Stimulated activated CD4-positive, alpha-beta T cell treated with anti-CD3 and anti-CD28 coated beads, Interleukin-12 subunit alpha, Interleukin-12 subunit beta, amount 100 ng/mL, for 24 hours (primary cell): ENCODE results near the gene FAM13A.
"Not testable (repeated sequence)": the region's sequence is repeated elsewhere in the genome, so short reads cannot be mapped to it uniquely, and the experiment has no call there.

Source experiments
- DNase-seq, 2 experiments: peaks; one replicate each; pipeline ENCODE4 v3.0.0-alpha.2; 2020; ENCODE audit warnings: low read depth in 2 of 2

Gene FAM13A

DNA sequence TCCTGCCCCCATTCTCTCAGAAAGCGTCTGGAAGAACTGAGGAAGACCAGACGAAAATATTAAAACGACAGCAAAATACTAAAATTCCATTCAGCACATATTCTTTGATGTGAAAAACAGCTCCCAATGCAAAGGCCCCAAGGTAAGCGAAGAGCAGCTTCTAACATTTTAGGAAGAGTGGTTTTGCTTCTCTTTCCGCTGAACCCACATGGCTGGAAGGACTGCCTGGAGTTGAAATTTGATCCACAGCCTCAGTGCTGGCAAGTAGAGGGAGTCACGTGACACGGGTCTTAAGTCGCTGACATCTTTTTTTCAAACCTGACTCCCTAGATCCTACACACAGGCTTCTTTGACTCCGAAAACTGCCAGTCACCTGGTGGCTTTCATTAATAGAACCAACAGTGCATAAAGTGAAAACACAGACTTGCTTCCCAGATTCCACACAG lies at the start of gene FAM13A:
Gene FAM13A, minus strand, starts transcription at position 233 of the 446 bp plus-strand sequence. Its CDS starts 221 bp downstream, at position 12.
- no peak for DNase-seq

GRCh38 chr4:89105726-89106125 lies 48.7 kb upstream of the FAM13A start:
- no peak for DNase-seq

- DNase-seq, result no peak
Measured at GRCh38 chr4:89101256-89102161, 44.5 kb upstream of the FAM13A start.

- DNase-seq, result no peak
Measured at GRCh38 chr4:89100853-89101252, 43.9 kb upstream of the FAM13A start.

- DNase-seq, result no peak
Measured at GRCh38 chr4:89099471-89099870, 42.5 kb upstream of the FAM13A start.

DNA sequence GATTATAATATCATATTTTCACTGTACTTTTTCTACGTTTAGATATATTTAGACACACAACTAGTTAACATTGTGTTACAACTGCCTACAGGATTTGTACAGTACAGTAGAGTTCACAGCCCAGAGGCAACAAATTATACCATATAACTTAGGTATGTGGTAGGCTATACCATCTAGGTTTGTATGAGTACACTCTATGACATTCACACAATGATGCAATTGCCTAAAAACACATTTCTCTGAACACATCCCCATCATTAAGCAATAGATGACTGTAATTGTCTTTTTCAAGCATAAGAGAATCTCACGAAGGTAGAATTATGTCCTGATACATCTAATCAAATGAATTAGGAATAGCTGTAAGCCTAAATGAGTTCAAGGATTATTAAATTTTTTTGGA lies 42.0 kb upstream of the FAM13A start:
- DNase-seq, result no peak

GRCh38 chr4:89078300-89078699 lies 21.3 kb upstream of the FAM13A start:
- no peak for DNase-seq

- DNase-seq, result no peak
Measured at GRCh38 chr4:89077761-89078160, 20.8 kb upstream of the FAM13A start.

DNA sequence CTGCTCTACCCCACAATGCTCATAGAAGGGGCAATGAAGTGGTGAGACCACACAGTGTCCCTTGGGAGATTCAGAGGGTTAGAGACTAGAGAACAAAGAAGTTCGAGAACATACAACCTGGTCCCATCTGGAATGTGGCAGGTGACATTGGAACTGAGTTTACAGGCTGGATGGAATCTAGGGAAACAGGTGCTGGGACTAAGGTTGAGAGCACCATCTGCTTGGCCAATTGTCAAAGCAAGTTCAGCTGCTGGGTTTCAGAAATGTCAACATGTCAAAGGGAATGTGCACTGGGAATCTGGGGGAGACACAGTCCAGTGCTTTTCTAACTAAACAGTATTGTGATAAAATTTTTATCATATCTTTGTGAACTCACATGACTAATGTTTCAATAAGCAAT lies 15.9 kb upstream of the FAM13A start:
- DNase-seq, result no peak

- DNase-seq, result no peak
Measured at GRCh38 chr4:89071311-89071710, 14.3 kb upstream of the FAM13A start.

DNA sequence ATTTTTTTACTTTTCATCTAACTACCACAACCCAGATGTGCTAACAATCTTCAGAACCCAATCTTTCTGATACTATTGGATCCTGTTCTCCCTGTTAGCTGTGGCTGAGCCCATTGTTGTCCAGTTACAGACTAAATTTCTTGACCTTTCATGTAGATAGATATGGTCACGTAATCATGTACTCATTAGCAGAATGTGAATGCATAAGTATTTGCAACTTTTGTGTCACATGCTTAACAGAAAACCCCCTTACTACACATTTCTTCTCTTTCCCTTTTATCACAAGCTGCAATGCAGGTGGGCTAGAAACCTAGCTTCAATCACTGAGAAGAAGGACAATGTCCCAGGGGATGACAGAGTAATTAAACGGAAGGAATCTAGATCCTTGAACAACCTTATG lies 13.1 kb upstream of the FAM13A start:
- DNase-seq, result no peak

GRCh38 chr4:89069481-89069880 lies 12.5 kb upstream of the FAM13A start:
- DNase-seq, result no peak

DNA sequence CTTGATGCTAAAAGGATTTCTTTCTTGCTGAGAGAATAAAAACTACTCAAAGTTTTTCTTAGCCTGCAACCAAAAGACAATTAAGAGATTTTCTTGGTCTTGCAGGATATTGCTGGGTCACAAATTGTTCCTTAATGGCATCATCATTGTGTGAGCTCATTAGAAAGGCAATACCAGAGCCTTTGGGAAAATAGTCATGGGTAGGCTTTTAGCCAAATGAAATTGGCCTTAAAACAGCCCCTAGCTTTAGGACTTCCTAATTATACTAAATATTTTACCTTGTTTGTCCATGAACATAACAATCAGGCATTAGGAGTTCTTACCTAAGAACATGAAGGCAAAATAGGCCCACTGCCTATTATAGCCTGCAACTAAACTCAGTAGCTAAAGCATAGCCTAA lies 10.4 kb upstream of the FAM13A start:
- DNase-seq, result no peak

DNA sequence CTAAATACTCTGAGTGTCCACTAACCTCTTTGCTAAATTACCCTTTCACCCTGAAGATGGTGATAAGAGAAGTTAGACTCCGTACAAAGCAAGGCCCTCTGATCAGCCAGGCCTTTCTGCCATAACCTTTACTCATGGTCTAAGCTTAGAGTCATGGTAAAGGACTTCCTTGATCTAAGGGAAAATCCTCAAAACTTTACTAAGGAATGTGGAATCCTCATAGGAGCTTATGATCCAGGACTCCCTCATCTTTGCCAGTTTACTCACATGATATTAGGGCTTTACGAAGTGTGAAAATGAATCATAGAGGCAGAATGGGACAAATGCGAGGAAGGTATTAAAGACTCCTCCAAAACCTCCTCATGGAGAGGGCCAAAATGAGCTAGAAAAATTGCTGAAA lies 7.9 kb upstream of the FAM13A start:
- no peak for DNase-seq

- not testable (repeated sequence) for DNase-seq
Measured at GRCh38 chr4:89057844-89058243, 859 bp upstream of the FAM13A start.

GRCh38 chr4:89056292-89056952 lies 563 bp downstream of the FAM13A start:
- DNase-seq, result no peak

DNA sequence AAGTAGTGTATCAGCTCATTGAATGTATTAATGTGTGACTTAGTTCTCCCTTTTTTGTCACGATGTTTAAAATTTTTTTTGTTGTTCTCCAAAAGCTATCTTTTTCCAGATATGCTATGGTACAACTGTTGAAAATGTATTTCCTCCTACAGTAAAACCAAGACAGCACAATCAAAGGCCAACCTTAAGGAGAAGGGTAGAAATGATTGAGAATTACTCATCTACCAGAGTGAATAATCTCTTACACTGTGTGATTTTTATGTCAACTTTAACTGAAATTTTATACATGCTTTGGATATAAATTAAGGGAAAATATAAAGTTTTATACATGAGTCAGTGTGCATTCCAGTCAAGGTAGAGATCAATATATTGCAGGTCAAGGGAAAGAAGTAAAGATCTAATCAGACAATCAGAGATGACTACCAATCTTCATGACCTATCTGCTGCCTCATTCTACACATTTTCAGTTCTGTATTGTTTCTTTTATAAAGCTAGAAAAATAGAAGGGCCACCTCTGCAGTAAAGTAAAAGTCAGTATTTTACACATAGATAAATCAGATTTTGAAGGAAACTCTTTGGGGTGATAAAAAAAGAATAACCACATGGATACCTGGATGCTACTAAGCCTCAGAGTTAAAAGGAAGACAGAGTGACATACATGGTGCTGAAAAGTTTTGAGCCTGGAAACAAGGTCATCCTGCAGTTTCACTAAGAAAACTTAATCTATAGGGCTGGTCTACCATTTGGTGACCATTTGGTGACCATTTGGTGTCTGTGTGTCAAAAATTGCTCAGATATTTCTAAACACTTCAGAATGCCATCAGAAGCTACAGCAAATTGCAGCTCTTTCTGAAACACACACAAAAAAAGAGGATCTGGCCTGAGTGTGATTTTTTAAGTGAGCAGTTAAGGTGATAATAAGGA lies 1.6 kb downstream of the FAM13A start:
- no peak for DNase-seq

DNA sequence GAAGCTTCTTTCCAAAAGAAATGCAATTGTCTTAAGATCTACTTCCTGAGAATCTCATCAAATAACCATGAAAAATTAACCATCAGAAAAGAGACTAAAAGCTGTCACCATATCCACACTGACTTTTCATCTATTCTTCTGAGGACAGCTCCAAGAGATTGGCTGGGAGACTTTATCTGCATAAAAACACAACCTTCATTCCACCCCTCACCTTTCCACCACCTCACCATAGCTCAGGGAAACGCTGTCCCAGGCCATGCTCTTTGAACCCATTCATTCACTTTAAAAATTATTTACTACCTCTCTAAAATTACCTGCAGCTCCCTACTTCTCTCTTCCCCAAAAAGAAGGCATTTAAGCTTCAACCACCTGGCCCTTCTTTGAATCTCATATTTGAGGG lies 2.4 kb downstream of the FAM13A start:
- no peak for DNase-seq

- DNase-seq, result no peak
Measured at GRCh38 chr4:89049853-89050252, 7.1 kb downstream of the FAM13A start.

DNA sequence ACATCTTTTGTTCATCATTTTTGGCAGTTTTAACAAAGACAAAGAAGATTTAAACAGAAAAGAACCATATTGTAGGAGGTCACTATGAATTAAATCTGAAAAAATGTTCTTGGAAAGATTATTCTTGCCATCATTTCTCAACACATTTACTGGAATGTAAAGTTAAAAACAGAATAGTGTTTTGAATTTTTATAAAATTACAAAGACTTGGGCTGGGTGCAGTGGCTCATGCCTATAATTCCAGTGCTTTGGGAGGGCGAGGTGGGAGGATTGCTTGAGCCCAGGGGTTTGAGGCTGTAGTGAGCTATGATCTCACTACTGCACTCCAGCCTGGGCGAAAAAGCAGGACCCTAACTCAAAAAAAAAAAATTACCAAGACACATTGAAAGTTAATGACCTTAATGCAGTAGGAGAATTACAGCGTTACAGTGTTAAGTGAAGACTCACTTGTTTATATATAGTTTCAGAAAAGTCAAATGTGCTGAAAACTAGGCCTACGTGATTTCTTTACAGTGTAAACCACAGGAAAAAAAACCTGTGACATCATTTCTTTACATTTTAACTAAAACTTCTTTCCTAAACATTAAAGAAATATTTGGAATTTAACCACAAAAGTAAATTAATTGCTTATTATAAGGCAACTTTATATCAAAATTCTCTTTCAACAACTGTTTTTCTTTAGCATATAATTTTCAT lies 7.9 kb downstream of the FAM13A start:
- DNase-seq, result no peak

DNA sequence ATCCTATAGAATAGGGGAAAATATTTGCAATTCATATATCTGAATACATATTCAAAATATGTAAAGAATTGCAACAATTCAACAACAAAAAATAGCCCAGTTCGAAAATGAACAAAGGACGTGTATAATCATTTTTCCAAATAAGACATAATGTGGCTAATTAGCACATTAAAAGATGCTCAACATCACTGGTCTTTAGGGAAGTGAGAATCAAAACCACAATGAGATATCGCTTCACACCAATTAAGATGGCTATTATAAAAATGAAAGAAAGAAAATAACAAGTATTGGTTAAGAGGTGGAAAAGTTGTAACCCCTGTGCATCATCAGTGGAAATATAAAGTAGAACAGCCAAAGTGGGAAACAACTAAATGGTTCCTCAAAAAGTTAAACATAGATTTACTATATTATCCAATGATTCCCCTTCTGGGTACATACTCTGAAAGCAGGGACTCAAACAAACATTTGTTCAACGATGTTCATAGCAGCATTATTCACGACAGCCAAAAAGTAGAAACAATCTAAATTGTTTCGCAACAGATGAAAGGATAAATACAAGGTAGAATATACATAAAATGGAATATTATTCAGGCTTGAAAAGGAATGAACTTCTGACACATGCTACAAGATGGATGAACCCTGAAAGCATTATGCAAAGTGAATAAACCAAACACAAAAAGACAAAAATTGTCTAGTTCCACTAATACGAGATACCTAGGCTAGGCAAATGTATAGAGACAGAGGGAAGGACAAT lies 12.7 kb downstream of the FAM13A start:
- DNase-seq, result no peak
